ENCODE measurements around the gene NUP210L. TPM values are rescaled to one million over a fixed set of nuclear protein-coding genes. Genes with fewer than 3 reads are reported as not detected.

Gene NUP210L
- total RNA-seq, 1 donor from 2014 or later: 0.22 TPM

- TF ChIP-seq, protein P1, sequence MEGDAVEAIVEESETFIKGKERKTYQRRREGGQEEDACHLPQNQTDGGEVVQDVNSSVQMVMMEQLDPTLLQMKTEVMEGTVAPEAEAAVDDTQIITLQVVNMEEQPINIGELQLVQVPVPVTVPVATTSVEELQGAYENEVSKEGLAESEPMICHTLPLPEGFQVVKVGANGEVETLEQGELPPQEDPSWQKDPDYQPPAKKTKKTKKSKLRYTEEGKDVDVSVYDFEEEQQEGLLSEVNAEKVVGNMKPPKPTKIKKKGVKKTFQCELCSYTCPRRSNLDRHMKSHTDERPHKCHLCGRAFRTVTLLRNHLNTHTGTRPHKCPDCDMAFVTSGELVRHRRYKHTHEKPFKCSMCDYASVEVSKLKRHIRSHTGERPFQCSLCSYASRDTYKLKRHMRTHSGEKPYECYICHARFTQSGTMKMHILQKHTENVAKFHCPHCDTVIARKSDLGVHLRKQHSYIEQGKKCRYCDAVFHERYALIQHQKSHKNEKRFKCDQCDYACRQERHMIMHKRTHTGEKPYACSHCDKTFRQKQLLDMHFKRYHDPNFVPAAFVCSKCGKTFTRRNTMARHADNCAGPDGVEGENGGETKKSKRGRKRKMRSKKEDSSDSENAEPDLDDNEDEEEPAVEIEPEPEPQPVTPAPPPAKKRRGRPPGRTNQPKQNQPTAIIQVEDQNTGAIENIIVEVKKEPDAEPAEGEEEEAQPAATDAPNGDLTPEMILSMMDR (IDR thresholded peaks at IDR 0.05): no peak
- POLR2A ChIA-PET: interaction anchor here (0.6 to 2.5 kb wide), 6 partner anchors 12 to 395 kb away, joined by 3 to 31 read pairs (median 4); partner anchors contain the start of genes RPS27 and UBAP2L
- H3K36me3 Mint-ChIP-seq (ENCODE audit: low read depth): peaks cover 58% of the 10 kb centered on the region
- H3K27ac Mint-ChIP-seq: peak overlapping the region; percentile 94
- no peak for ATAC-seq (ENCODE audit: low read depth)
- H3K9me3 Mint-ChIP-seq: no peaks in the 10 kb centered on the region
- DNase-seq: no peak
- intact Hi-C loops (cut with micrococcal nuclease): no loop called here
- H3K27me3 Mint-ChIP-seq: no peaks in the 10 kb centered on the region
- CTCF ChIA-PET: interaction anchor here (1.8 kb wide), 1 partner anchor 92 kb away, joined by 7 read pairs; the partner anchor contains the start of gene HAX1
- H3K4me1 Mint-ChIP-seq: peaks cover 81% of the 10 kb centered on the region
- H3K4me3 Mint-ChIP-seq: peak overlapping the region; percentile 100
Observed at GRCh38 chr1:154178911-154179811, 24.3 kb upstream of the NUP210L start.

DNA sequence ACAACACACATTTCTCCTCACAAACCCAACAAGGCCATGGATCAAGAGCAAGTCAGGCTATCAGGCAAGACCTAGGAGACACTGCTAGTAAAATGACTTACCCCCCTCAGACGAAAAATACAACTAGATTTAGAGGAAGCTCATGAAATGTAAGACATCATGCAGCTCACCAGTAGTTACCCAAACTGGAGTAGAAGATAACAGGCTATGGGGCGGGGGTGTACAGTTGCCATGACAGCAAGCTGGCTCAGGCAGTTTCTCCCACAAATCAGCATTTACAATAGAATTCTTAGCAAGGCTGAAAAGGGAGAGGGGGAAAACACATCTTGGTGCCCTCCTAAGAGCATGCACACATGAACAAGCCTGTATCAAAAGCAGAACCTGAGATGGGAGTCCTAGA lies 23.1 kb upstream of the NUP210L start:
- DNase-seq (no peak), ATAC-seq (ENCODE audit: low read depth) (no peak)
- TF ChIP-seq, protein P1 (IDR thresholded peaks at IDR 0.05): no peak
- H3K36me3 Mint-ChIP-seq (ENCODE audit: low read depth): peaks cover 61% of the 10 kb centered on the region
- intact Hi-C loops (cut with micrococcal nuclease): no loop called here
- H3K27me3 Mint-ChIP-seq: no peaks in the 10 kb centered on the region
- peak overlapping the region; percentile 66 for H3K27ac Mint-ChIP-seq
- peaks cover 75% of the 10 kb centered on the region for H3K4me1 Mint-ChIP-seq
- POLR2A ChIA-PET: interaction anchor here (0.6 to 1.8 kb wide), 5 partner anchors 10 to 448 kb away, joined by 3 to 7 read pairs (median 4); partner anchors contain the start of gene RPS27
- CTCF ChIA-PET: interaction anchor here (1.1 kb wide), 1 partner anchor 36 kb away, joined by 3 read pairs; no protein-coding TSS in a partner anchor
- H3K9me3 Mint-ChIP-seq: no peaks in the 10 kb centered on the region
- H3K4me3 Mint-ChIP-seq: peak overlapping the region; percentile 49

GRCh38 chr1:154176337-154176736 lies 21.5 kb upstream of the NUP210L start:
- CTCF ChIA-PET: no interaction called here
- Mint-ChIP-seq H3K4me3 (no peak overlapping the region), H3K27me3 (no peaks in the 10 kb centered on the region), H3K9me3 (no peaks in the 10 kb centered on the region), H3K36me3 (ENCODE audit: low read depth) (peaks cover 64% of the 10 kb centered on the region), H3K4me1 (peaks cover 63% of the 10 kb centered on the region), H3K27ac (peak overlapping the region; percentile 50)
- DNase-seq (no peak), ATAC-seq (ENCODE audit: low read depth) (no peak)
- POLR2A ChIA-PET: interaction anchor here (0.6 to 0.7 kb wide), 2 partner anchors 11 to 23 kb away, joined by 5 to 6 read pairs; no protein-coding TSS in a partner anchor
- intact Hi-C loops (cut with micrococcal nuclease): no loop called here
- TF ChIP-seq, protein P1 (IDR thresholded peaks at IDR 0.05): no peak

- TF ChIP-seq, protein P1 (IDR thresholded peaks at IDR 0.05): no peak
- DNase-seq (no peak), ATAC-seq (ENCODE audit: low read depth) (no peak)
- H3K9me3 Mint-ChIP-seq: no peaks in the 10 kb centered on the region
- H3K27ac Mint-ChIP-seq: no peak overlapping the region
- no peaks in the 10 kb centered on the region for H3K27me3 Mint-ChIP-seq
- CTCF ChIA-PET: no interaction called here
- POLR2A ChIA-PET: interaction anchor here (0.6 to 0.7 kb wide), 2 partner anchors 8 kb away, joined by 3 to 4 read pairs; no protein-coding TSS in a partner anchor
- H3K4me1 Mint-ChIP-seq: peaks cover 56% of the 10 kb centered on the region
- H3K36me3 Mint-ChIP-seq (ENCODE audit: low read depth): peaks cover 78% of the 10 kb centered on the region
- H3K4me3 Mint-ChIP-seq: no peak overlapping the region
- intact Hi-C loops (cut with micrococcal nuclease): no loop called here
Observed at GRCh38 chr1:154174654-154175053, 19.8 kb upstream of the NUP210L start.

DNA sequence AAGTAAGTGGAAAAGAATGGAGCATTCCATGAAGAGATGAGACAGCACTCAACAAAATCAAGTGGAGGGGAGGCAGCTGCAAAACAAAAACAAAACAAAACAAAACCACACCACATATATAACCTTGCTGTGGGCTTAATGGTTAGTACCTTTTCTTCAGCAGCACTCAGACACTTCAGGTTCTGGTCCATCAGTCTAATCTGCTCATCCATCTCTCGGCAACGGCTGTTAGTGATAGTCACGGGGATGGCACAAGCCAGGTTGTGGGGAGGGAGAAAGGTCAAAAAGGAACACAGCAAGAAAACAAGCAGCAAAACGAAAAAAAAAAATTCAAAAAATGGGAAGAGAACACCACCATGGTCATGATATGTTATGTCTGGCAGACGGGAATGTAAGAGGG lies 17.0 kb upstream of the NUP210L start:
- intact Hi-C loops (cut with micrococcal nuclease): no loop called here
- H3K4me3 Mint-ChIP-seq: no peak overlapping the region
- ChIA-PET CTCF (interaction anchor here (1.5 kb wide), 1 partner anchor 28 kb away, joined by 3 read pairs; no protein-coding TSS in a partner anchor), POLR2A (no interaction called here)
- no peaks in the 10 kb centered on the region for H3K27me3 Mint-ChIP-seq
- peak overlapping the region; percentile 24 for H3K27ac Mint-ChIP-seq
- ATAC-seq (ENCODE audit: low read depth) (no peak), DNase-seq (no peak)
- peaks cover 85% of the 10 kb centered on the region for H3K36me3 Mint-ChIP-seq (ENCODE audit: low read depth)
- TF ChIP-seq, protein P1 (IDR thresholded peaks at IDR 0.05): no peak
- peaks cover 28% of the 10 kb centered on the region for H3K4me1 Mint-ChIP-seq
- H3K9me3 Mint-ChIP-seq: no peaks in the 10 kb centered on the region

Measured in activated B cell treated with CpG ODN at 0.5 μM for 24 hours (primary cell).